Liver (tissue), 9 donors: Measurements from ENCODE around the gene OSBP2. TPM values are rescaled to one million over a fixed set of nuclear protein-coding genes. Genes with fewer than 3 reads are reported as not detected.

Experiments
- DNase-seq: peaks from one replicate; pipeline ENCODE4 v3.0.0-alpha.2; 2017; ENCODE audit warnings: low spot score
- H3K27ac ChIP-seq, 2 donors: one replicate each; pipeline ENCODE4 v1.7.0; 2013; ENCODE audit warnings: inconsistent platforms in 2 of 2, low read length in 2 of 2, control low read depth in 1 of 2, low read depth in 1 of 2, mild to moderate bottlenecking in 1 of 2
- H3K27me3 ChIP-seq, 4 donors: one replicate each; pipeline versions ENCODE4 v1.6.1 to v1.7.0; 2013; ENCODE audit warnings: low read length in 3 of 4, inconsistent platforms in 1 of 4, mild to moderate bottlenecking in 1 of 4, moderate library complexity in 1 of 4; ENCODE audit not compliant: control insufficient read depth in 4 of 4, insufficient read depth in 4 of 4
- H3K36me3 ChIP-seq, 4 donors: one replicate each; pipeline versions ENCODE4 v1.6.1 to v1.7.0; 2013; ENCODE audit warnings: low read length in 3 of 4, mild to moderate bottlenecking in 3 of 4, low read depth in 1 of 4, moderate library complexity in 1 of 4; ENCODE audit not compliant: control insufficient read depth in 4 of 4, insufficient read depth in 3 of 4
- H3K4me1 ChIP-seq, 4 donors: one replicate each; pipeline versions ENCODE4 v1.6.1 to v1.7.0; 2013; ENCODE audit warnings: low read length in 3 of 4, mild to moderate bottlenecking in 3 of 4, moderate library complexity in 1 of 4; ENCODE audit not compliant: control insufficient read depth in 4 of 4, insufficient read depth in 4 of 4
- H3K4me3 ChIP-seq, 3 donors: one replicate each; pipeline versions ENCODE4 v1.6.1 to v1.7.0; 2013; ENCODE audit warnings: low read length in 3 of 3, control low read depth in 1 of 3, low read depth in 1 of 3, mild to moderate bottlenecking in 1 of 3
- H3K9ac ChIP-seq, 2 donors: one replicate each; pipeline ENCODE4 v1.7.0; 2013; ENCODE audit warnings: low read length in 2 of 2, mild to moderate bottlenecking in 2 of 2, moderate library complexity in 2 of 2, control low read depth in 1 of 2, low read depth in 1 of 2
- H3K9me3 ChIP-seq, 4 donors: one replicate each; pipeline versions ENCODE4 v1.6.1 to v1.7.0; 2013; ENCODE audit warnings: low read length in 3 of 4; ENCODE audit not compliant: control insufficient read depth in 4 of 4
- CTCF ChIP-seq: fragments of 150-350 bp; IDR thresholded peaks from 2 replicates; pipeline ENCODE4 v1.5.1; 2017; ENCODE audit warnings: improper control_type of control experiment, low read depth, low read length; ENCODE audit not compliant: missing input control
- EGR1 ChIP-seq, 2 donors: IDR thresholded peaks; 2 replicates each; pipeline ENCODE4 v1.6.1; 2016 to 2018; ENCODE audit warnings: antibody characterized with exemption in 2 of 2, low read depth in 2 of 2
- FOXA1 ChIP-seq: IDR thresholded peaks from 2 replicates; pipeline ENCODE4 v1.6.1; 2016; ENCODE audit warnings: antibody characterized with exemption
- FOXA2 ChIP-seq: IDR thresholded peaks from 2 replicates; pipeline ENCODE4 v1.6.1; 2016; ENCODE audit warnings: antibody characterized with exemption
- GABPA ChIP-seq, 2 donors: IDR thresholded peaks in 1 of 2; conservative IDR thresholded peaks in 1 of 2; 2 replicates each; pipeline ENCODE4 v1.6.1; 2016; ENCODE audit warnings: antibody characterized with exemption in 2 of 2, mild to moderate bottlenecking in 1 of 2, moderate library complexity in 1 of 2
- HNF4A ChIP-seq, 2 donors: conservative IDR thresholded peaks; 2 replicates each; pipeline ENCODE4 v1.6.1; 2016; ENCODE audit warnings: antibody characterized with exemption in 2 of 2, mild to moderate bottlenecking in 2 of 2
- HNF4G ChIP-seq: IDR thresholded peaks from 2 replicates; pipeline ENCODE4 v1.6.1; 2016; ENCODE audit warnings: antibody characterized with exemption
- JUND ChIP-seq, 2 donors: IDR thresholded peaks; 2 replicates each; pipeline ENCODE4 v1.6.1; 2016; ENCODE audit warnings: antibody characterized with exemption in 2 of 2
- NR2F2 ChIP-seq: IDR thresholded peaks from 2 replicates; pipeline ENCODE4 v1.6.1; 2016; ENCODE audit warnings: antibody characterized with exemption
- RAD21 ChIP-seq, 2 donors: IDR thresholded peaks; 2 replicates each; pipeline ENCODE4 v1.6.1; 2016; ENCODE audit warnings: antibody characterized with exemption in 2 of 2, mild to moderate bottlenecking in 2 of 2
- REST ChIP-seq: IDR thresholded peaks from 2 replicates; pipeline ENCODE4 v1.6.1; 2016; ENCODE audit warnings: antibody characterized with exemption, mild to moderate bottlenecking
- RXRA ChIP-seq, 2 donors: IDR thresholded peaks; 2 replicates each; pipeline ENCODE4 v1.6.1; 2017 to 2018; ENCODE audit warnings: antibody characterized with exemption in 2 of 2, mild to moderate bottlenecking in 1 of 2
- SP1 ChIP-seq: IDR thresholded peaks from 2 replicates; pipeline ENCODE4 v1.6.1; 2018; ENCODE audit warnings: antibody characterized with exemption, mild to moderate bottlenecking
- TAF1 ChIP-seq: conservative IDR thresholded peaks from 2 replicates; pipeline ENCODE4 v1.6.1; 2016; ENCODE audit warnings: antibody characterized with exemption, mild to moderate bottlenecking
- YY1 ChIP-seq: IDR thresholded peaks from 2 replicates; pipeline ENCODE4 v1.6.1; 2016; ENCODE audit warnings: antibody characterized with exemption, mild to moderate bottlenecking
- ZBTB33 ChIP-seq: IDR thresholded peaks from 2 replicates; pipeline ENCODE4 v1.6.1; 2016; ENCODE audit warnings: antibody characterized with exemption
- WGBS: extraction: QIAGEN DNeasy Blood & Tissue Kit; methylation state at CpG from one replicate; pipeline ENCODE4 v1.1.7; 2013; 5-methylcytosine and 5-hydroxymethylcytosine counted together
- polyA plus RNA-seq, 2 donors: library from polyadenylated mRNA; stranded (reverse) in 1 of 2; unstranded in 1 of 2; fragments of 200-250 nt in 1 of 2; fragments of >200 nt in 1 of 2; fragmentation: Nextera tagmentation in 1 of 2; extraction: Ambion mirVana in 1 of 2; gene quantifications; one replicate each; pipeline versions ENCODE4 v1.2.1 to v1.2.3, GENCODE V29; 2013 to 2015
- total RNA-seq, 2 donors: library from RNA; depleted of rRNA; stranded (reverse); fragments of >200 nt; gene quantifications; one replicate each; pipeline ENCODE4 v1.2.3, GENCODE V29; 2014
- TF ChIP-seq, protein P1 (sequence below): IDR thresholded peaks from 2 replicates; pipeline ENCODE4 v1.6.1; 2016; ENCODE audit warnings: antibody characterized with exemption
- TF ChIP-seq, protein P2 (sequence below): IDR thresholded peaks from 2 replicates; pipeline ENCODE4 v1.6.1; 2016; ENCODE audit warnings: antibody characterized with exemption
- donor health status: healthy.
- donor health status: healthy.
- donor health status: healthy.
- donor health status: healthy.
- donor health status: healthy.

OSBP2 gene
- total and polyA plus RNA-seq, 4 donors: 0.43 to 192 (median 0.86) TPM

- Histone ChIP-seq H3K27me3 (no peaks in the 10 kb centered on the region), H3K9me3 (no peaks in the 10 kb centered on the region), H3K36me3 (no peaks in the 10 kb centered on the region), H3K4me3 (no peak overlapping the region), H3K4me1 (peaks cover 0 to 14% (median 9%) of the 10 kb centered on the region in 4 donors), H3K9ac (no peak overlapping the region), H3K27ac (no peak overlapping the region)
- no peak for DNase-seq
- TF ChIP-seq ZBTB33 (no peak), TAF1 (no peak)
- TF ChIP-seq, protein P1, sequence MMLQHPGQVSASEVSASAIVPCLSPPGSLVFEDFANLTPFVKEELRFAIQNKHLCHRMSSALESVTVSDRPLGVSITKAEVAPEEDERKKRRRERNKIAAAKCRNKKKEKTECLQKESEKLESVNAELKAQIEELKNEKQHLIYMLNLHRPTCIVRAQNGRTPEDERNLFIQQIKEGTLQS: no peak
- 94% methylated on average over 6 of the region's 7 CpGs for WGBS
Observed at GRCh38 chr22:30883586-30884145, 189.0 kb downstream of the OSBP2 start.

DNA sequence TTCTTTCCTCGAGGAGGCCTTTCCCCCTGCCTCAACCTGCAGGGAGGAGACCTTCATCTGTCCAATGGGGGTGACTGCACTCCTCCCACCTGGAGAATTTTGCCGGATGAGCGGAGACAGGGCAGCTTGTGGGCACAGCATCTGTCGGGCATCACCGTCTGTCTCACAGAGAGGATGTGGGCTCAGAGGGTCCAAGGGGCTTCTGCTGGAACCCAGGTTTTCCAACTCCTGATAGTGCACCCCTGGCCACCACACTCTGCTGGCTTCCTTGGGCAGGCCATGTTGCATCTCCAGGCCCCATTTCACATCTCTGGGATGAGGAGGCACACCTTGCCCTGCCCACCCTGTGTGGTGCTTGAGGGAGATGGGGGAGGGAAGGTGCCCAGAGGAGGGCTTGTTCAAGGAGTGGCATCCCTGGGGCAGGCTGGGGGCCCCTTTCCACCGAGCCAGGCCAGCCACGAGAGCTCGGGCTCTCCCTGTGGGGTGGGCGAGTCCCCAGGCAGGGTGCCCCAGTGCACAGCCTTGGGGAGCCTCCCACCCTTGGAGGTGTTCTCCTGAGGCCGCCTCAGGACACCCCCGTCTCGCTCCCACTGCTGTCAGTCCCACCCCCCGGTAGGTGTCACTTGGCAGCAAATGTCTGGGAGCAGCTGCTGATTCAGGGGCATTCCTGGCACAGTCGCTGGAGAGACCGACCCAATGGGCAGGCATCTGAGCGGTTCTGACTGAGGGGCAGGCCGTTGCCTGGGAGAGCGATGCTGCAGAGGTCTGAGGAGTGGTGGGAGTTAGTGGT, 189.7 kb downstream of the OSBP2 start:
- no peaks in the 10 kb centered on the region for H3K9me3 ChIP-seq
- H3K9ac ChIP-seq: no peak overlapping the region
- H3K36me3 ChIP-seq: no peaks in the 10 kb centered on the region
- no peak overlapping the region for H3K27ac ChIP-seq
- TF ChIP-seq RAD21 (IDR thresholded peaks at IDR 0.05) (no peak), REST (no peak), TAF1 (no peak), ZBTB33 (no peak), EGR1 (IDR thresholded peaks at IDR 0.05; ENCODE audit: low read depth in 2 of 2) (no peak), YY1 (no peak), RXRA (IDR thresholded peaks at IDR 0.05) (no peak), SP1 (no peak), CTCF (no peak), HNF4A (conservative IDR thresholded peaks at IDR 0.05) (no peak), FOXA2 (no peak), FOXA1 (no peak), GABPA (IDR thresholded peaks at IDR 0.05 in 1 of 2, conservative IDR thresholded peaks at IDR 0.05 in 1 of 2) (no peak), NR2F2 (no peak), HNF4G (no peak), JUND (IDR thresholded peaks at IDR 0.05) (no peak)
- TF ChIP-seq, protein P1: no peak
- TF ChIP-seq, protein P2, sequence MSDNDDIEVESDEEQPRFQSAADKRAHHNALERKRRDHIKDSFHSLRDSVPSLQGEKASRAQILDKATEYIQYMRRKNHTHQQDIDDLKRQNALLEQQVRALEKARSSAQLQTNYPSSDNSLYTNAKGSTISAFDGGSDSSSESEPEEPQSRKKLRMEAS: no peak
- H3K4me1 ChIP-seq: peaks cover 0 to 15% (median 10%) of the 10 kb centered on the region in 4 donors
- H3K4me3 ChIP-seq: no peak overlapping the region
- 95% methylated on average over 18 of the region's 18 CpGs for WGBS
- H3K27me3 ChIP-seq: no peaks in the 10 kb centered on the region
- no peak for DNase-seq
